GM23248 (cell line): Measurements from ENCODE around the gene CTDP1.

Experiments
- EZH2 ChIP-seq: fragments of 200-600 bp; sonication (generic); IDR thresholded peaks from 2 replicates; pipeline ENCODE4 v1.6.1; 2018; ENCODE audit warnings: antibody characterized with exemption, mild to moderate bottlenecking; ENCODE audit not compliant: insufficient read depth, poor library complexity, severe bottlenecking
- EZH2phosphoT487 ChIP-seq: fragments of 200-600 bp; sonication (generic); IDR thresholded peaks from 2 replicates; pipeline ENCODE4 v1.6.1; 2018; ENCODE audit warnings: antibody characterized with exemption, moderate library complexity, mild to moderate bottlenecking, low read depth; ENCODE audit not compliant: insufficient read depth

DNA sequence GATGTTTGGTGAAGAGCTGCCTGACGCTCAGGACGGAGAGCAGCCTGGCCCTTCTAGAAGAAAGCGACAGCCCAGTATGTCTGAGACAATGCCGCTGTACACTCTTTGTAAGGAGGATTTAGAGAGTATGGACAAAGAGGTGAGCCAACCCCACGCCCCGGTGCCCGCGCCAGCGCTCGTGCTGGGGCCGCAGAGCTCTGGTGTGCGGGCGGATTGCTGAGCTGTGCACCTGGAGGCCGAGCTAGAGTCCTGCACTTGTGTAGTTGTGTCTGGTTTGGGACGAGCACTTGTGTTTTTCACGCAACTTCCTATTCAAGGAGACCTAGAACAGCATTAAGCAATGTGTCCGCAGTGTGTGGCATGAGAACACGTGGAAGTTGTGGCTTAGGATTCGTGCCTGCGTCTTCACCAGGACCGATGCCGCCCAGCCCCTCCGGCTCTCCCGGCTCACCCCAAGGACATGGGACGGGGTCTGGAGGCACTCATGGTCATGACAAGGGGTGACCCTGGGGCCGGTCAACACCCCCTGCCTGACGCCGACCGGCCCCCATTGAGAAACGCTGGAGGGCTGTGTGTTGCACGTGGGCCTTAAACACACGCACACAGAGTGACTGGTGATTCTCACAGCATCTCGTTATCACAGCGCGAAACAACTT, 49.5 kb downstream of the CTDP1 start:
- TF ChIP-seq EZH2 = no peak
- no peak for TF ChIP-seq EZH2phosphoT487
